ENCODE measurements around the gene TLR7. TPM values are rescaled to one million over a fixed set of nuclear protein-coding genes. Genes with fewer than 3 reads are reported as not detected.

The TLR7 gene
- total RNA-seq, 1 experiment from 2014 or later, result not detected

GRCh38 chrX:12891915-12892506 lies 25.1 kb downstream of the TLR7 start:
- DNase-seq (ENCODE audit: unreplicated experiment), result no peak
- CTCF ChIA-PET, result interaction anchor here (0.6 to 14.0 kb wide), 6 partner anchors 11 to 190 kb away, joined by 3 to 147 read pairs (median 5); no protein-coding TSS in a partner anchor
- Mint-ChIP-seq H3K36me3 (ENCODE audit: insufficient read depth, unreplicated experiment) (no peaks in the 10 kb centered on the region), H3K4me1 (ENCODE audit: insufficient read depth, unreplicated experiment) (no peaks in the 10 kb centered on the region), H3K9me3 (ENCODE audit: unreplicated experiment) (no peaks in the 10 kb centered on the region), H3K27me3 (ENCODE audit: insufficient read depth, unreplicated experiment) (peaks cover 41% of the 10 kb centered on the region), H3K4me3 (ENCODE audit: unreplicated experiment) (no peak overlapping the region), H3K27ac (ENCODE audit: low read depth, unreplicated experiment) (no peak overlapping the region)
- no TSS peak for BruUV-seq (replicated peaks)
- TF ChIP-seq, protein P1, sequence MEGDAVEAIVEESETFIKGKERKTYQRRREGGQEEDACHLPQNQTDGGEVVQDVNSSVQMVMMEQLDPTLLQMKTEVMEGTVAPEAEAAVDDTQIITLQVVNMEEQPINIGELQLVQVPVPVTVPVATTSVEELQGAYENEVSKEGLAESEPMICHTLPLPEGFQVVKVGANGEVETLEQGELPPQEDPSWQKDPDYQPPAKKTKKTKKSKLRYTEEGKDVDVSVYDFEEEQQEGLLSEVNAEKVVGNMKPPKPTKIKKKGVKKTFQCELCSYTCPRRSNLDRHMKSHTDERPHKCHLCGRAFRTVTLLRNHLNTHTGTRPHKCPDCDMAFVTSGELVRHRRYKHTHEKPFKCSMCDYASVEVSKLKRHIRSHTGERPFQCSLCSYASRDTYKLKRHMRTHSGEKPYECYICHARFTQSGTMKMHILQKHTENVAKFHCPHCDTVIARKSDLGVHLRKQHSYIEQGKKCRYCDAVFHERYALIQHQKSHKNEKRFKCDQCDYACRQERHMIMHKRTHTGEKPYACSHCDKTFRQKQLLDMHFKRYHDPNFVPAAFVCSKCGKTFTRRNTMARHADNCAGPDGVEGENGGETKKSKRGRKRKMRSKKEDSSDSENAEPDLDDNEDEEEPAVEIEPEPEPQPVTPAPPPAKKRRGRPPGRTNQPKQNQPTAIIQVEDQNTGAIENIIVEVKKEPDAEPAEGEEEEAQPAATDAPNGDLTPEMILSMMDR (IDR thresholded peaks at IDR 0.05; ENCODE audit: unreplicated experiment), result no peak
- POLR2A ChIA-PET, result interaction anchor here (0.6 kb wide), 1 partner anchor 44 kb away, joined by 3 read pairs; no protein-coding TSS in a partner anchor
- intact Hi-C loops (cut with micrococcal nuclease), result loop anchor here (5.0 kb wide), 1 partner anchor 190 kb away; no protein-coding TSS in a partner anchor

- H3K9me3 Mint-ChIP-seq (ENCODE audit: unreplicated experiment), result no peaks in the 10 kb centered on the region
- intact Hi-C loops (cut with micrococcal nuclease), result loop anchor here (5.0 kb wide), 1 partner anchor 190 kb away; no protein-coding TSS in a partner anchor
- DNase-seq (ENCODE audit: unreplicated experiment), result no peak
- no peaks in the 10 kb centered on the region for H3K36me3 Mint-ChIP-seq (ENCODE audit: insufficient read depth, unreplicated experiment)
- H3K4me1 Mint-ChIP-seq (ENCODE audit: insufficient read depth, unreplicated experiment), result no peaks in the 10 kb centered on the region
- POLR2A ChIA-PET, result no interaction called here
- H3K27me3 Mint-ChIP-seq (ENCODE audit: insufficient read depth, unreplicated experiment), result peaks cover 46% of the 10 kb centered on the region
- CTCF ChIA-PET, result interaction anchor here (0.7 to 14.0 kb wide), 7 partner anchors 9 to 921 kb away, joined by 3 to 147 read pairs (median 5); partner anchors contain the start of gene TLR8
- no peak overlapping the region for H3K27ac Mint-ChIP-seq (ENCODE audit: low read depth, unreplicated experiment)
- TF ChIP-seq, protein P1 (IDR thresholded peaks at IDR 0.05; ENCODE audit: unreplicated experiment), result no peak
- no TSS peak for BruUV-seq (replicated peaks)
- H3K4me3 Mint-ChIP-seq (ENCODE audit: unreplicated experiment), result no peak overlapping the region
These were observed 25.8 kb downstream of the TLR7 start for GRCh38 chrX:12892716-12893115.

GRCh38 chrX:12894074-12895030 lies 27.5 kb downstream of the TLR7 start:
- Mint-ChIP-seq H3K36me3 (ENCODE audit: insufficient read depth, unreplicated experiment) (no peaks in the 10 kb centered on the region), H3K9me3 (ENCODE audit: unreplicated experiment) (no peaks in the 10 kb centered on the region), H3K4me1 (ENCODE audit: insufficient read depth, unreplicated experiment) (no peaks in the 10 kb centered on the region), H3K4me3 (ENCODE audit: unreplicated experiment) (no peak overlapping the region), H3K27me3 (ENCODE audit: insufficient read depth, unreplicated experiment) (peaks cover 48% of the 10 kb centered on the region), H3K27ac (ENCODE audit: low read depth, unreplicated experiment) (no peak overlapping the region)
- POLR2A ChIA-PET, result no interaction called here
- peak; percentile 53 for DNase-seq (ENCODE audit: unreplicated experiment)
- TF ChIP-seq, protein P1 (IDR thresholded peaks at IDR 0.05; ENCODE audit: unreplicated experiment), result peak; percentile 85
- CTCF ChIA-PET, result interaction anchor here (0.6 to 14.0 kb wide), 20 partner anchors 9 to 593 kb away, joined by 3 to 147 read pairs (median 4); partner anchors contain the start of gene TLR8
- intact Hi-C loops (cut with micrococcal nuclease), result loop anchor here (1.0 to 5.0 kb wide), 2 partner anchors 80 to 192 kb away; no protein-coding TSS in a partner anchor
- BruUV-seq (replicated peaks), result no TSS peak

DNA sequence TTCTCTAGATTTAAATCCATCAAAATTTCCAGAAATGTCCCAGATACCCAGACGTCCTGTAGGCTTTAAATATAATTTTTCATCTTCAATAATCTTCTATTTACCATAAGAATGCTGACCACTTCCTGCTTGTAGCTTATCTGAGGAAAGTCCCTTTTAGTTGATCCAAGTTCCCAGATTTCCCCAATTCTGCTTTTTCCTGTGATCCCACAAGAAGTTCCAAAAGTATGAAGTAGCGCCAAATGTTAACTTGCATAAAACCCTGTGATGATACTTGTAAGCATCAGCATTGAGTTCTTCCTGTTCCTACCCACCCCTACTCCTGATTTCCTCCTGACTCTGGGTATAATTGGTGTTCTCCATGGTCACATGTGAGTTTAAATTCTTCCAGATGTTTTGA lies 29.0 kb downstream of the TLR7 start:
- no peak for DNase-seq (ENCODE audit: unreplicated experiment)
- H3K9me3 Mint-ChIP-seq (ENCODE audit: unreplicated experiment), result no peaks in the 10 kb centered on the region
- H3K4me3 Mint-ChIP-seq (ENCODE audit: unreplicated experiment), result no peak overlapping the region
- H3K27ac Mint-ChIP-seq (ENCODE audit: low read depth, unreplicated experiment), result no peak overlapping the region
- intact Hi-C loops (cut with micrococcal nuclease), result no loop called here
- CTCF ChIA-PET, result interaction anchor here (1.1 to 14.0 kb wide), 2 partner anchors 76 to 82 kb away, joined by 4 to 147 read pairs; no protein-coding TSS in a partner anchor
- H3K36me3 Mint-ChIP-seq (ENCODE audit: insufficient read depth, unreplicated experiment), result no peaks in the 10 kb centered on the region
- POLR2A ChIA-PET, result no interaction called here
- no peaks in the 10 kb centered on the region for H3K4me1 Mint-ChIP-seq (ENCODE audit: insufficient read depth, unreplicated experiment)
- TF ChIP-seq, protein P1 (IDR thresholded peaks at IDR 0.05; ENCODE audit: unreplicated experiment), result no peak
- H3K27me3 Mint-ChIP-seq (ENCODE audit: insufficient read depth, unreplicated experiment), result peaks cover 59% of the 10 kb centered on the region
- BruUV-seq (replicated peaks), result no TSS peak

Measured in MCF 10A (cell line).